HG03558 (cell line): ENCODE results near the gene FAM32A.

ENCODE experiments used
- ATAC-seq: cut with Tn5 transposase; IDR thresholded peaks from one replicate; pipeline ENCODE4 v1.9.1; 2021; ENCODE audit warnings: moderate number of reproducible peaks; ENCODE audit not compliant: unreplicated experiment; ENCODE audit errors: extremely low read depth

Gene FAM32A

DNA sequence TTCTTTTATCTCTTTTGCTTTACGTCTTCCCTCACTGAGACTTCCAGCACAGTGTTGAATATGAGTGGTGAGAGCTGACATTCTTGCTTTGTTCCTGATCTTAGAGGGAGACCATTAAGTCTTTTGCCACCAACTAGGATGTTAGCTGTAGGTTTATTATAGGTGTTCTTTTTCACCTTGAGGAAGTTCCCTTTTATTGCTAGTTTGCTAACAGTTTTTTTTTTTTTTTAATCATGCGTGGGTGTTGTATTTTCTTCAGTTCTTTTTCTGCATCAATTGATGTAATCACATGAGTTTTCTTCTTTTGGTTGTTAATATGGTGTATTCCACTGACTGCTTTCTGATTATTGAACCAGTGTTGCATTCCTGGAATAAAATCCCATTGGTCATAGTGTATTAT lies 33.6 kb downstream of the FAM32A start:
- no peak for ATAC-seq

DNA sequence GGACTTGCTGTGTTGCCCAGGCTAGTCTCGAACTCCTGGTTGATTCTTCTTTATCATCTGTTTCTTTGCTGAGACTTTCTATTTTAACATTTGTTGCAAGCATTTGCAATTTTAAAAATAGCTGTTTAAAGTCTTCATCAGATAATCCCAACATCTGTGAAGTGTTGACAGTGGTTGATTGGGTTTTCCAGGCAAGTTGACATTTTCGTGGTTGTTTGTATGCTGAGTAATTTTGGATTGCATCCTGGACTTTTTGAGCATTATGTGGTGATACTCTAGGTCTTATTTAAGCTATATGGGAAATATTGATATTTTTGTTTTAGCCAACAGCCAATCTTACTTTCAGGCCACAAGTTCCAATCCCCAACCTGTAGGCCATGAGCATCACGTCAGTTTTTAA lies 37.6 kb downstream of the FAM32A start:
- ATAC-seq = no peak

DNA sequence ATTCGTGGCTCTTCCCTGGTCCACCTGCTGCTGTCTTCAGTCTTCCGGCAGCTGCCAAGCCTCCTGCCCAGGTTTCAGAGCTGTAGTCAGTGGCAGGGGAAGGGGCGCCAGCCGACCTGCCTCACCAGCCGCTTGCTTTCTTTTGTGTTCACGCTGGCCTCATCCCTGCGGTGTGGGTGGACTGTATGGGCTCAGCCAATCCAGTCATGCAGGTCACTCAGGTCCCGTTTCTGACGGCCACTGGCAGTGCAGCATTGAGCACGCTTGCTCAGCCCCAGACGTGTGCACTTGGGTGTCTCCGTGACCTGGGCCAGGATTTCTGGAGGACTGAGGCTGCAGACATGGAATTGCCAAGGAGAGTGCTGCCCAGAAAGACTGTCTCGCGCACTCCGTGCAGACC lies 38.5 kb downstream of the FAM32A start:
- no peak for ATAC-seq

DNA sequence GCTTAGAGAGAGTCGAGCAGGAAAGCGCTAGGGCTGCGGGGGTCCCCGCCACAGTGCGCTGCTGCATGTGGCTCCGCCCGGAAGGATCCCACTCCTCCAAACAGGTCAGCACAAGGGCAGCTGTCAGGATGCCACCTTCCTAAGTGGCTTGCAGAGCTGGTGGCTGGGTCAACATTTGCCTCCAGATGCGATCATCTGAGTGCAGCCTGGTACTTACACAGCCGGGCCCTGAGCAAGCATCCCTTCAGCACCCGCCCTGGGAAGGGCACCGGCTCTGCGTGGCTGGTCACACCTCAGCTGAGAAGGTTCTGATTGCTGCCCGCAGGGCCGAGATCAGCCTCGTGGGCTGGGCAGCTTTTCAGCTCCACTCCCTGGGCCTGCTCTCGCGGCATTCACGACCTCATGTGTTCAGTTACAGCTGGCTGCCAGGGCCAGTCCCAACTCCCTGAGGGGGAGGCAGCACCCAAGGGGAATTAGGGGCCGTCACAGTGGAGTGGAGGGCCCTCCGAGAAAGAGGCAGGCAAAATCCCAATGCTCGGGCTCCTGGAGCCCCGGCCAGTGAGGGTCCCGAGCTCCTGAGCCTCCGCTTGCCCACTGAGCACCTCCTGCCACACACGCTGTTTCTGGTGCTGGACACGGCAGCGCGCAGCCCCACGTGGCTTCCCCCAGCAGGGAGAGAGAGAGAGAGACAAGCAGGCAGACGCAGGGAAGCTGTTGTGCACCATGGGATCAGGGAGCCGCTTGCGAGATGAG lies 39.3 kb downstream of the FAM32A start:
- ATAC-seq = no peak

DNA sequence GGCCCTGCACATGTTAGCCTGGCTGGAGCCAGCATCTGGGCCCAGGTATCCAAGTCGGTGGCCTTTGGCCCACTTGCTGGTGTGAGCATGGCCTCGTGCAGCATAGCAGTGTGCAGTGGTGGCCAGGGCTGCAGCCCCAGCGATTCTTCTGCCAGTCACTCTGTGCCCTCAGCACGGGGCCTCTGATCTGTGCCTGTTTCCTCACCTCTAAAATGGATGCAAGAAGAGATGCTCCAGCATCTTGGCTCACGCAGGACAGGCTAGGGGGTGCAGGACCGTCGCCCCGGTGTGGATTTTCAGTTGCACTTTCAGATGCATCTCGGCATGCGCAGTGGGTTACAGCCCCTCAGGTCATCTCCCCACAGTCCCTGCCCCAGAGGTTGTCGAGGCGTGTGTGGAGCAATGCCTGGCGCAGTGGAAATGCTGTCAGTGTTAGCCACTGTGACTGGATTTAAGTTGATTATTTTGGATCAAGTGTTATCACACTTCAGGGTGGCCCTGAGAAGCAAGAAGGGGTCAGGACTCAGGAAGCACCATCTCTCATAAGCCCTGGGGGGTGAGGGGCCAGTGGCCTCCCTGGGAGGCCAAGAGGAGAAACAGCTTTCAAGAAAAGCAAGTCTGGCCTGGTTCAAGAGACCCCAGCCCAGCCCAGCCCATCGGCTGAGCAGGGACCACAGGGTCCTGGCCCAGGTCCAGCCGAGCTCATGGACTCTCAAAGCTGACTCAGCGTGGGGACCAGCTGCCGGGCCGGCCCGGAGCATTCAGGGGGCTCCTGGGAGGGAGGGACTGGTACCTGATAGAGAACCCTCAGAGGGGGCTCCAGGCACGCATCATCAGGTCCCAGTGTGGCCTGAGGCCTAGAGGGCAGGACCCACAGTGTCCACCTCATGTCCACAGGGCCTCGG lies 40.3 kb downstream of the FAM32A start:
- no peak for ATAC-seq

DNA sequence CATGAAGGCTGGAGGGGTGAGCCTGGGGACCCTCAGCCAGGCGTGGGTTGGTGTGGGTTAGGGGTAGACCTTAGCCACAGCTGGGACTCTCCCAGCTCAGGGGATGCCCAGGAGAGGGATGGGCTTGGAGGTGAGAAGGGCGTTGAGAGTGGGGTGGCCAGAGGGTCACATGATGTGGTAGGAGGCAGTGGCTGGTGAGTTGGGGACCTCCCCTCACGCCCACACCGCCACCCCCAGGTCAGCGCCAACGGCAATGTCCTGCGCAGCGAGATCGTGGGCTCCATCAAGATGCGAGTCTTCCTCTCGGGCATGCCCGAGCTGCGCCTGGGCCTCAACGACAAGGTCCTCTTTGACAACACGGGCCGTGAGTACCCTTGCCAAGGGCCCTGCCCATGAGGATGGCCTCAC lies 41.0 kb downstream of the FAM32A start:
- no peak for ATAC-seq

DNA sequence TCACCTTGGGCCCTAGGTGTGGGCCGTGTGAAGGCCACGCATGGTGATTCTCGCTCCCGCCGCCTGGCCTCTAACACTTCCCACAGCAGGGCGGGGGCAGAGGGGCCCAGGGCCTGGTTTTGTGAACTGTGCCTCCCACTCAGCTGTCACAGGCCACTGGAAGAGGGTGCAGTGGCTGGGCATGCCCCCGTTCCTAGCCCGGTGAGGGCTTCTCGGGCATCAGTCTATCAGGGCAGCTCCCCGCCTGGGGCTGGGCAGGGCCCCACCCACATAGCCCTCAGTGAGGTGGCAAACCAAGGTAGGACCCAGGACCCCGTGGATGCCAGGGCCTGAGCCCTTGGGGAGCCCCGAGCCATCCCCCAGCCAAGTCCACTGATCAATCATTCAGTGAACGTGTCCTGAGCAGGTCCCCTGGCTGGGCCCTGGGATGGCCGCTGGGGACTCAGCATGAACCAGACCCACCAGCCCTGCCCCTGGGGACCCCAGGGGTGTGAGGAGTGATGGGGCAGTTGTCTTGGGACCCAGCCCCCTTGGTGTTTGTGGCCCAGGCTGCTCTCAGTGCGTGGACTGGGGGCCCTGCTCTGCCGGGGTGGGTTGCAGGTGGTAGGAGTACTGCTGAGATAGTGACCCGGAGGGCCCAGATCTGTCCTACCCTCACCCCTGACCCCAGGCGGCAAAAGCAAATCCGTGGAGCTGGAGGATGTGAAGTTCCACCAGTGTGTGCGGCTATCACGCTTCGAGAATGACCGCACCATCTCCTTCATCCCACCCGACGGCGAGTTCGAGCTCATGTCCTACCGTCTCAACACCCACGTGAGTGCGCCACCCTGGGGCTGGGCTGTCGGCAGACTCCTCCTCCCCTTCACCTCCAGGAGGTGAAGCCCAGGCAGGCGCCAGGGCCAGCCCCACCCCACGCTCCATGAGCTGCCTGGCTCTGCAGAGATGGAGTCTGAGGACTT lies 41.9 kb downstream of the FAM32A start:
- ATAC-seq = no peak

DNA sequence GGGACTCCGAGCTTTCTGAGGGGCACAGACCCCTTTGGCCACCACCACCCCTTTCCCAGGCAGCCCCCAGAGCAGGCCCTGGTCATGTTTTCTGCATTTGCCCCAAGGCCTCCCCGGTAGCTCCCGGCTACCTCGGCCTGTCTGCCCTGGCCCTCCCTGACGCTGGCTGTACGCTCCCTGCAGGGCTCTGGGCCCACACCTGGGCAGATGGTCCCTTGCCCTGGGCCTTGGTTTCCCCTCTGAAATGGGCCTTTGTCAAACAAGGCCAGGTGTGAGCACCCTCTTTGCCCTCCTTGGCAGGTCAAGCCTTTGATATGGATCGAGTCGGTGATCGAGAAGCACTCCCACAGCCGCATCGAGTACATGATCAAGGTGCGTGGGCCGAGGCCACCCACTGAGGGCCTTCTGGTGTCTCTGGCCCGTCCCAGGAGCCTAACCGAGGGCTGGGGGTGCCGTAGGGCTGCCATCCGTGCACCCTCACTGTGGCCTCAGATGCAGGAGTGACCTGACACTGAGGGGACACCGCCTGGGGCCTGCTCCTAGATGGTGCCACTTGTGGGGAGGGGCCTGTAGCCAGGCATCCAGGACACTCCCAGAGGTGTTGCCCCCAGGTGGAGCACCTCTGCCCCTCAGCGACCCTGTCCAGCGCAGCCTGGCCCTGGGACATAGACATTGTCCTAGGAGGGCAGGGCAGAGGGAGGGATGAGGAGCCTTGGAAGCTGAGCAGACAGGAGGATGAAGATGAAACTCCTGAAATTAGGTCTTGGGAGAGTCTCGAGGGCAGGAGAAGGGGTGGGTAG lies 42.8 kb downstream of the FAM32A start:
- no peak for ATAC-seq

DNA sequence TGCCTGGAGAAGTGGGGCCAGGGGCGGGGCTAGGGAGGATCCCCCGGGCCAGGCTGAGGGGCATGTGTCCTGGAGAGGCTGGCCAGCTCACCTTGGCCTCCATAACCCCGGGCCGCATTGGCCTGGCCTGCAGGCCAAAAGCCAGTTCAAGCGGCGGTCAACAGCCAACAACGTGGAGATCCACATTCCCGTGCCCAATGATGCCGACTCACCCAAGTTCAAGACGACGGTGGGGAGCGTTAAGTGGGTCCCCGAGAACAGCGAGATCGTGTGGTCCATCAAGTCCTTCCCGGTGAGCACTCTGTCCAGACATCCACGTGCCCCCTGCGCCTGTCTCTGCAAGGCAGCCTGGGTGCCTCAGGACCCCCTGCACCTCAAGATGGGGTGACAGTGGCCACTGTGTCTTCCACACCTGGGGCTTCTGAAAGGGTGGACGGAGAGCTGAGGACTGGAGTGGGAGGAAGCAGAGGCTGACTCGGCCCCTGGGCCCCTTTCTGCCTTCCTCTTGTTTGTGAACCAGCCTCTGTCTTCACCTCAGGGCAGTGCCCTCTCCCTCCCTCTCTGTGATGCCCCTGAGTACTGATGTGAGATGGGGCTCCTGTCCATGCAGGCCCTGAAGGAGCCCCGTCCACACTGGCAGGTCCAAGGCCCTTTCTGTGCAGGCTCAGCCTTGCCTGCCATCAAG lies 43.6 kb downstream of the FAM32A start:
- no peak for ATAC-seq

DNA sequence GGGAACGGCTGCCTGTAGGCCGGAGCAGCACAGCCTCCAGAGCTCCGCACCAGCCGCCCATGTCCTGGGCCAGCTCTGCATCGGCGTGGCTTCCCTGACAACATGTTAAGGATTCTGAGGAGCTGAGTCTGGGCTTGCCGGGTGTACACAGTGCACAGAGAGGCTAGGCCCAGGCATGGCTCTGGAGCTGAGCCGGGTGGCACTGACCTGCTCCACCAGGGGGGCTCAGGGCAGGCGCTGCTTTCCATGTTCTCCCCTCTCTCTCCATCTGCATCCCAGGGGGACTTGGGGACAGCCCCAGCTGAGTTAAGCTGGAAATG lies 44.1 kb downstream of the FAM32A start:
- ATAC-seq = no peak

DNA sequence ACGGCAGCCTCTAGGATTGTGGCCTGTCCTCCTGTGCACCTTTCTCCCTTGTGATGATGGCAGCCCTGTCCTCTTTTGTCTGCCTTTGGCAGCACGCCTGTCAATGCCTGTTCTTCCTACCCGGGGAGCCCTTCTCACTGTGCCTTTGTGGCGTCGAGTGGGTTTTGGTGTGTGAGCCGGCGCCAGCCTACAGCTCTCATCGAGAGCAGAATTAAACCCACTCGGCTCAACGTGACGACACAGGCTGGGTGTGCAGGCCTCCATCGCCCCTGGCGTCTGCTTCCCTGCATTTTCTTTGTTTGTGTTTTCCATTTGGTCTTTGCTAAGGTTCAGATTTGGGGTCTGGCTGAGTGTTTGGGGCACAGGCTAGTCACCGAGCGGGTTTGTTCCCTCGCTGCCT lies 46.9 kb downstream of the FAM32A start:
- ATAC-seq = no peak

DNA sequence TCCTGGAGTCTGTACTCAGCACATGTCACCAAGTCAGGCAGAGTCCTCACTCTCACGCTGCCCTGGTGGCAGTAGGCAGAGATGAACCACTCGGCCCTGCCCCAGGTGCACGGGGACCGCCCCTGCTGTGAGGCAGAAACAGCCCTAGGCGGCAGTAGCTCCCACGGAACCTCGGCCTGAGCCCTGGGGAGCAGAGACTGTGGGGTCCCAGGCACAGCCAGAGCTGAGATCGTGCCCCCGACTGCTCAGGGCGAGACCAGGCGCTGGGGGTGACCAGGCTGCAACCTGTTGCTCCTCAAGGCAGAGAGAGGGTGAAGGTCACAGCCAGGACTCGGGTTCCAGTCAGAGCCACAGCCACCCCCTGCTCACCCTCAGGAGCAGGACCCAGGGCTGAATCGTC lies 47.4 kb downstream of the FAM32A start:
- ATAC-seq = no peak

DNA sequence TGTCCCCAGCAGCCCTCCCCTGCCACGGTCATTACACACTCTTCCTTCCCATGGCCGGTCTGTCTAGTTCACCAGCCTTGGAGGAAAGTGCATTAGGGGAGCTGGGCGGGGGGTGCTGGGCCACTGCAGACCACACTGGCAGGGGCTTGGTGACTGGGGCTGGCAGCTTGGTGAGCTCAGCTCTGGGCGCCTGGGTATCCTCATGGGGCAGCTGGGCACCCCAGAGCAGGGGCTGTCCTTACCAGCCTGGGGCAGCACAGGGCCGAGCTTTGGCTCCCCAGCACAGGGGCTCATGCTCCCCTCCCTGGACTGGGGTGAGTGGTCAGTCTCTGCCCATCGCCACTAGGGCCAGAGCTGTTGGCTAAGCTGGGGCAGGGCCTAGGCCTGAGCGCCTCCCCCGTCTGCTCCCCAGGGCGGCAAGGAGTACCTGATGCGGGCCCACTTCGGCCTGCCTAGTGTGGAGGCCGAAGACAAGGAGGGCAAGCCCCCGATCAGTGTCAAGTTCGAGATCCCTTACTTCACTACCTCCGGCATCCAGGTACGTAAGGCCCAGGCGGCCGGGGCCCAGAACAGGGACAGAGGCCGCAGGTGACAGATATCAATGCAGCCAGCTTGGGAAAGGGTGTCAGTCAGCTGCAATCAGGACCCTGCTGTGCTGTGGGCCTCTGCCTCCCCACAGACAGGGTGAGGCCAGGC lies 48.0 kb downstream of the FAM32A start:
- ATAC-seq = no peak

DNA sequence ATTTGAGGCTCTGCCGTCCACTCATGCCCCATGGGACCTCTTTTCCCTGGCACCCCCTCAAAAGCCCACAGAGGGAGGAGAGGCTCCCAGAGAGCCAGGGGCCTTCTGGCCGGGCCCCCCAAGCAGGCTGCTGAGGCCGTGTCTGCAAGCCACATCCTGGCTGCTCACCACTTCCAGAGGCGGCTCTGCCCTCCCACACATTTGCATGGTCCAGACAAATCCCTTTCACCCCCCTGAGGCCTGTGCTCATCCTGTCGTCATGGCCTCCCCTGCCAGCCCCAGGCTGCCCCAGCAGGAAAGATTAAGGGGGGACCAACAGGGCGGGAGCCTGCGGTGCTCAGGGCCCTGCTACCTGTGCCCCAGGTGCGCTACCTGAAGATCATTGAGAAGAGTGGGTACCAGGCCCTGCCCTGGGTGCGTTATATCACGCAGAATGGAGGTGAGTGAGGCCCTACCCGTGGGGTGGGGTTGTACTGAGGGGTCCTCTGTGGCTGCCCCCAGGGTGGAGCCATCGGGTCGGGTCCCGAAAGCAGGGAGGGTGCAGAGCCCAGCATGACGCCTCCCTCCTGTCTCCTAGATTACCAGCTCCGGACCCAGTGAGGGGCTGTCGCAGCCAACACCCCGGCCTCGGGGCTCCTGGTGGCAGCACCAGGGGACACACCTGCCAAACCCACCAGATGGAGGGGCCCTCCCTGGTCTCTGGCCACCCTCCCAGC lies 48.8 kb downstream of the FAM32A start:
- ATAC-seq = no peak

DNA sequence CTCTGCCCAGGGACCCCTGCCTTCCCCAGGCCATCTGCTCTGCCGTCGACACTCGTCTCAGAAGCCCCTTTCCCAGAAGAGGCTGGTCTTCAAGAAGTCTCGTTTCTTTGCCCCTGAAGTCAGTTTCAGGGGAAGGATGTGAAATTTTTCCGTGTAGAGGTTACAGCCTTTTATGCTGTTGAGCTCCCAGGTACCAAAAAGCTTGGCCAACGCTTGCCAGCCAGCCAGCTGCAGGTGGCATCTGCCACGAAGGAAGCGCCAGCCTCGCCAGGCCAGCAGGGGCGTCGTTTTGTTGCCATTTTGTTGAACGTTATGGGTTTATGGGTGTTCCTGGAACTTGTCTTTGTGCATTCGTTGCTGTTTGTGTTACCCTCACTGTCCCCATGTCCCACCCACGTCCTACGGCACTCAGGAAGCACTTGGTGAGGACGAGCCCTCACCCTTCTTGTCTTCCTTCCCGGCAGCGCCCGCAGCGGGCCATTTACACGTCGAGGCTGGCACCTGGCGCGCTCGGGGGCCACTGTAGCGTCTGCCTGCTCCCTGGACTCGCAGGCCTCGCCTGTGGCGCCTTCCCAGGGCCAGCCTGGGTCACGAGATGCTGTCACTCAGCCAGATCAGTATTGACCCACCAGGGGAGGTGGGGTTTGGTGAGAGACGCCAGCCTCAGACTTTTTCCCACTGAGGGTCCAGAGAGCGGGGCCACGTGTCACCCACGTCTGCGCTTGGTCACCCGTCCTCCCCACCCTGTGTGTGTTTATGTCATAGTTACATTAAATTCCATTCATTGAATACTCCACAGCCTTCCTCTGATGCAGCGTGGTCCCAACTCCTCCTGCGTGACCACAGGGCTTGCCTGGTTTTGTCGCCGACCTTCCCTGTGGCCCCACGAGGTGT lies 49.6 kb downstream of the FAM32A start:
- no peak for ATAC-seq

DNA sequence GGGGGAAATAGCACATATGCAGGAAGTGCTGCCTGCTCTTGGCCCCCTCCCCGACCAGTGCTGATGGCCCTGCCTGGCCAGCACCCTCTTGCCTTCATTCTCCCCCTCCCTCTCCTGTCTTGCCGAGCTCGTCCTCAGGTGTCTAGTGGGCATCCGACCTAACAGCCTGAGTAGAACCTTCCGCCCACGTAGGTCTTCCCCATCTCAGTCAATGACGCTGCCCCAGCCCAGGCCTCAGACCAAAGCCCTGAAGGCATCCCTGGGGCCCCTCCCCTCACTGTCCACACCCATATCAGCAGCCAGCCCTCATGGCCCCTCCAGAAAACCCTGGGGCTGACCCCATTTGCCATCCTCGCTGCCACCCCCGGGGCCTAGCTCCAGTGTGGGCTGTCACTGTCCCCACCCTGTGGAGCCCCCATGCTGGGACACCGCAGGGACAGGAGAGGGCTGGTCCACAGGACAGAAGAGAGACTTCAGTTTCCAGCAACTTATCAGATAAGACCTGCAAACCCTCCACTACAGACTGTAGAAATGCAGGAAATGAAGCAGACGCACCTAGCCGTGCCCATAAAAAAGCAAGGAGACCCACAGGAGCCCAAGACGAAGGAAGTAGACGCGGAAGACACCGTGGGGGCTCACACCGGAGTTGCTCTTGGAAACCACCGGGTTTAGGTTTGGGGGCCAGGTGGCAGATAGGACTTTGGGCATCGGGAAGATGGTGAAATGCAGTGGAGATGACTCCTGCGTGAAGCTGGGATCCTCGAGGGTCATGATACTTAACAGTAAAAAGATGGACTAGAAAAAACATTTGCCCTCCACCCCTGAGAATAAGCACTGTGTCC lies 50.8 kb downstream of the FAM32A start:
- ATAC-seq = no peak
